ENCODE results near the gene BET1. TPM values are rescaled to one million over a fixed set of nuclear protein-coding genes. Genes with fewer than 3 reads are reported as not detected.

The BET1 gene
- total RNA-seq, 4 donors from 2014 or later, result 9.0 to 17.7 (median 15.7) TPM

DNA sequence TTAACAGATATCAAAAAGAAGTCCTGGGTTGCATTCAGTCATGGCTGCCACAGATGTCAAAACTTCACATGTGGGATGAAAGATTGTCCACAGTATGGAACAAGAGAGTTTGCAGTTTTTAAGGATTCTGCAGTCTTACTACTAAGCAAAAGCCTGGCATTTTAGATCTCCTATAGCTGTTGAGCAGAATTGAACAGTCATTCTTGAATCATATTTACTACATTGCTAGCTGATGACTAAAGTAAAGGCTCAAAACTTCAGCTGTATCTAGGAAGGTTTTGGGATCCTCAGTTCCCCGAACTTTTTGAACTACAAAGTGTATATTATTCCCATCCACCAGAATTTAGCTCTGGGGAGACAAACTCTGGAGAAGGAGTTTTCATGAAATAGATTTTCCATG, 31.0 kb downstream of the BET1 start:
- no peak for TF ChIP-seq POLR2A (IDR thresholded peaks at IDR 0.05)
- TF ChIP-seq, protein P1, sequence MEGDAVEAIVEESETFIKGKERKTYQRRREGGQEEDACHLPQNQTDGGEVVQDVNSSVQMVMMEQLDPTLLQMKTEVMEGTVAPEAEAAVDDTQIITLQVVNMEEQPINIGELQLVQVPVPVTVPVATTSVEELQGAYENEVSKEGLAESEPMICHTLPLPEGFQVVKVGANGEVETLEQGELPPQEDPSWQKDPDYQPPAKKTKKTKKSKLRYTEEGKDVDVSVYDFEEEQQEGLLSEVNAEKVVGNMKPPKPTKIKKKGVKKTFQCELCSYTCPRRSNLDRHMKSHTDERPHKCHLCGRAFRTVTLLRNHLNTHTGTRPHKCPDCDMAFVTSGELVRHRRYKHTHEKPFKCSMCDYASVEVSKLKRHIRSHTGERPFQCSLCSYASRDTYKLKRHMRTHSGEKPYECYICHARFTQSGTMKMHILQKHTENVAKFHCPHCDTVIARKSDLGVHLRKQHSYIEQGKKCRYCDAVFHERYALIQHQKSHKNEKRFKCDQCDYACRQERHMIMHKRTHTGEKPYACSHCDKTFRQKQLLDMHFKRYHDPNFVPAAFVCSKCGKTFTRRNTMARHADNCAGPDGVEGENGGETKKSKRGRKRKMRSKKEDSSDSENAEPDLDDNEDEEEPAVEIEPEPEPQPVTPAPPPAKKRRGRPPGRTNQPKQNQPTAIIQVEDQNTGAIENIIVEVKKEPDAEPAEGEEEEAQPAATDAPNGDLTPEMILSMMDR (IDR thresholded peaks at IDR 0.05), result no peak
- 60 to 82% methylated on average over 1 of the region's 1 CpG for WGBS, 2 donors

DNA sequence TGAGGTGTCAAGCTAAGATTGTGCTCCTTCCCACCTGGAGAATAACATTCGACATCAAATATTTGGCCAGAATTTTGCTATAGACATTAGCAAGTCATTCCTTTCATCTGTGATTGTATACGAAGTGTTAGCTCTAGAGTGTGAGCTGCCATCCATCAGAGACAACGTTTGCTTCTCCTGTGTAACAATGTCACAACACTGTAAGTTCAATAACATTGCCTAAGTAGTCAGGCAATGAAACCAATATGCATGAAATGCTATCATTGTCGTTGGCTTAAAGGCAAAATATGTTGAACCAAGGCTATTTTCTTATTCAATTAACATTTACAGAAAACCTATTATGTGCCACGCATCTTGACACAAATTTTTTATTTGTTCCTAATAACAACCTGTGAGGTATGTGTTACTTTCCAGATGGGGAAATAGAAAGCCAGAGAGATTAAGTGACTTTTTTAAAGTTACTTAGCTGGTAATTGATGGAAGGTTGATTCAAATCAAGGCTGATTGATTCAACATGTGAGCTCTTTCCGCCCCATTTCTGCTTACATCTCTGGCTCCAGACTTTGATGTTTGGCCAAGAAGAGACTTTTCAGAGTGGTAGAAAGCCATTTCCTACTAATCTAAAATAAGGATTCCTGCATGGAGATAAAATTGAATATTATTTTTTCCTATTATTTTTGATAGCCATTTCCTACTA, 32.0 kb downstream of the BET1 start:
- no peak for DNase-seq
- no peak overlapping the region for H3K27ac ChIP-seq
- no peak for TF ChIP-seq POLR2A (IDR thresholded peaks at IDR 0.05)
- TF ChIP-seq, protein P1 (IDR thresholded peaks at IDR 0.05), result no peak
- H3K9me3 ChIP-seq, result no peaks in the 10 kb centered on the region
- no peak overlapping the region for H3K4me3 ChIP-seq
- WGBS, 2 donors, result 62 to 63% methylated on average over 6 of the region's 6 CpGs
- H3K36me3 ChIP-seq, result no peaks in the 10 kb centered on the region
- no peaks in the 10 kb centered on the region for H3K4me1 ChIP-seq
- no peaks in the 10 kb centered on the region for H3K27me3 ChIP-seq
- intact Hi-C loops (cut with DNase I), result no loop called here

More for the DNA sequence above, 31.0 kb downstream of the BET1 start:
- H3K4me1 ChIP-seq, result no peaks in the 10 kb centered on the region
- no peak overlapping the region for H3K4me3 ChIP-seq
- no peaks in the 10 kb centered on the region for H3K27me3 ChIP-seq
- DNase-seq, result no peak
- intact Hi-C loops (cut with DNase I), result no loop called here
- no peaks in the 10 kb centered on the region for H3K36me3 ChIP-seq
- H3K27ac ChIP-seq, result no peak overlapping the region
- H3K9me3 ChIP-seq, result no peaks in the 10 kb centered on the region

DNA sequence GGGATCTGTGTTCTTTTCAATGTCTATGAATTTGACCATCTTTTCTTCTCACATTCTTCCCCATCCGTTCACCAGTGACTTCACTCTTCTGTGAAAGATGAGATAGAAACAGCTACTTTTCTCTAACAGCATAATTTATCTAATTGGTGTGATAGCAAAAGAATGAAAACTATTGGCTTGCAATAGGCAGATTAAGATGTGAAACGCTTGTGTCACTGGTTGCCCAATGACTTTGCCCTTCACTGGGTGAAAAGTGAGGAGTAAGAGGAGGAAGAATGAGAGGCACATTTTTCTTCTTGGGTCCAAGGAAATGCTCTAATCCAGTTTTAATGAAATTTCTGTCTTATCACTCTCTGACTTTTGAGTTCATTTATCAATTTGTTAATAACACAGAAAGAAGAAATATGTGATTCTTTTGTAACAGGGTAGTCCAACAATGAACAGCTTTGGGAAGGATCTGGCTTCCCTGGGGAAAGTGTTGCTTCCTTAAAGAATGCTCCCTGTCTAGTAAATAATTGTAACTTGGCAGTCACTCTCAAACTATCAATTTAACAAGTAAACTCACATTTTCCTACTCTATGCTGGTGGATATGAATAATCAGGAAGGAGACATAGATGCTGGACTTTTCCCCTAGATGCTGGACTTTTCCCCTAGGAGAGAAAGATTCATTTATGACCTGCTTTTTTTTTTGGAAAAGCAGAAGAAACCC, 35.1 kb downstream of the BET1 start:
- no peaks in the 10 kb centered on the region for H3K4me1 ChIP-seq
- no peaks in the 10 kb centered on the region for H3K27me3 ChIP-seq
- DNase-seq, result no peak
- no peak overlapping the region for H3K4me3 ChIP-seq
- no peak overlapping the region for H3K27ac ChIP-seq
- no peak for TF ChIP-seq POLR2A (IDR thresholded peaks at IDR 0.05)
- TF ChIP-seq, protein P1 (IDR thresholded peaks at IDR 0.05), result no peak
- no peaks in the 10 kb centered on the region for H3K36me3 ChIP-seq
- 59 to 72% methylated on average over 2 of the region's 2 CpGs for WGBS, 2 donors
- intact Hi-C loops (cut with DNase I), result no loop called here
- no peaks in the 10 kb centered on the region for H3K9me3 ChIP-seq

DNA sequence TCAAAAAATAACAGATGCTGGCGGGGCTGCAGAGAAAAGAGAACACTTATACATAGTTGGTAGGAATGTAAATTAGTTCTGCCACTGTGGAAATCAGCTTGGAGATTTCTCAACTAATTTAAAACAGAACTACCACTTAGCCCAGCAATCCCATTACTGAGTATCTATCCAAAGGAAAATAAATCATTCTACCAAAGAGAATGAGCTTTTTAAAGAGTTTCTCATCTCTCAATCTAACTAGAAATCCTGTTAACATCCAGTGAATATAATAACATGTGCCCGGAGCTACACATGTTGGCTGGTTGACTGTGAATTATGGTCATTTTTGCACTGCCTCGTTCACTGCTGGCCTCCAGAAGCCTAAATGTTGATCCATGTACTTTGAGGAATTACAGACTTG, 39.3 kb downstream of the BET1 start:
- DNase-seq, result no peak
- 80 to 85% methylated on average over 3 of the region's 3 CpGs for WGBS, 2 donors

DNA sequence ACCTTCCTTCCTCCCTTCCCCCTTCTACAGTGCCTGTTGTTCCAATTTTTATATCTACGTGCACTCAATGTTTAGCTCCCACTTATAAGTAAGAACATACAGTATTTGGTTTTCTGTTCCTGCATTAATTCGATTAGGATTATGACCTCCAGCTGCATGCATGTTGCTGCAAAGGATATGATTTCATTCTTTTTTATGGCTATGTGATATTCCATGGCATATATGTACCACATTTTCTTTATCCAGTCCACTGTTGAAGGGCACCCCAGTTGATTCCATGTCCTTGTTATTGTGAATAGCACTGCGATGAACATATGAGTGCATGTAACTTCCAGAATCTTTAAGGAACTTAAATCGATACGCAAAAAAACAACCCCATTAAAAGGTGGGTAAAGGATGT, 39.9 kb downstream of the BET1 start:
- Histone ChIP-seq H3K27me3 (no peaks in the 10 kb centered on the region), H3K36me3 (no peaks in the 10 kb centered on the region), H3K4me1 (no peaks in the 10 kb centered on the region), H3K4me3 (no peak overlapping the region), H3K27ac (no peak overlapping the region), H3K9me3 (no peaks in the 10 kb centered on the region)
- intact Hi-C loops (cut with DNase I), result no loop called here
- no peak for DNase-seq
- TF ChIP-seq POLR2A (IDR thresholded peaks at IDR 0.05), result no peak
- TF ChIP-seq, protein P1 (IDR thresholded peaks at IDR 0.05), result no peak
- WGBS, 2 donors, result 92% methylated on average over 5 of the region's 5 CpGs

More for the DNA sequence above, 39.3 kb downstream of the BET1 start:
- Histone ChIP-seq H3K4me1 (no peaks in the 10 kb centered on the region), H3K27ac (no peak overlapping the region), H3K36me3 (no peaks in the 10 kb centered on the region), H3K27me3 (no peaks in the 10 kb centered on the region), H3K9me3 (no peaks in the 10 kb centered on the region), H3K4me3 (no peak overlapping the region)
- intact Hi-C loops (cut with DNase I), result no loop called here
- TF ChIP-seq POLR2A (IDR thresholded peaks at IDR 0.05), result no peak
- TF ChIP-seq, protein P1 (IDR thresholded peaks at IDR 0.05), result no peak

Measured in esophagus squamous epithelium (tissue), 5 donors.